ENCODE data around the gene AFDN.

GRCh38 chr6:167826896-167827582 is at the start of gene AFDN:
- TF ChIP-seq POLR2A (IDR thresholded peaks at IDR 0.05) (no peak), CTCF (IDR thresholded peaks at IDR 0.05) (no peak)
